C4-2B (cell line): ENCODE measurements around the gene MTA3.

Source experiments
- CTCF ChIP-seq: fragments of 450-650 bp; conservative IDR thresholded peaks from 2 replicates; pipeline ENCODE4 v1.5.1; 2017; ENCODE audit warnings: mild to moderate bottlenecking
- ZFX ChIP-seq: fragments of 450-650 bp; IDR thresholded peaks from 2 replicates; pipeline ENCODE4 v1.6.1; 2017

GRCh38 chr2:42569116-42569711 is 782 bp downstream of the MTA3 start:
- TF ChIP-seq CTCF (no peak), ZFX (no peak)
